Measurements from ENCODE around the gene RNF207. TPM values are rescaled to one million over a fixed set of nuclear protein-coding genes. Genes with fewer than 3 reads are reported as not detected.

The RNF207 gene
- total and polyA plus RNA-seq, 10 of the 15 experiments (the other 5 are each of a cell fraction or from before 2014, with no cell fraction given): 1.7 to 36.4 (median 13.1) TPM

DNA sequence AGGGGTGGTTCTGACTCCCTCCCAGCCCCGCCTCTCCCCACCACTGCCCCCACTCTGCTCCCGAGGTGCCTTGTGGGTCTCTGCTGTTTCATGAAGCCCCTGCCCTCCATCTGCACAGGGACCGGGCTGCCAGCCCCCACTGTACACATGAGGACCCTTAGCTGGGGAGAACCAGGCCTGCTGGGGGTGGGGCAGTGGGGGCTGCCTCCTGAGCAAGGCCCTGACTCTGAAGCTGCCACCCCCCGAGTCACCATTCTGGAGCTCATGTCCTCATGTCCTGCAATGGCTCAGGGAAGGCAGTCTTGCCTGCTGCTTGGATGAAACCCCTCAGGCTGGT lies 46.4 kb downstream of the RNF207 start:
- H3K9ac ChIP-seq (ENCODE audit: control insufficient read depth, insufficient read depth, low read length): no peak overlapping the region
- WGBS (ENCODE audit: insufficient coverage, insufficient replicate concordance, low lambda C conversion rate, missing lambda C conversion rate): 8% methylated on average over 4 of the region's 4 CpGs
- H3K27me3 ChIP-seq (replicated peaks in 1 of 2; ENCODE audit: control insufficient read depth in 2 of 2, insufficient read depth in 2 of 2, low read length in 1 of 2): peaks cover 0 to 7% of the 10 kb centered on the region in 2 experiments; a peak in 3 of 4 replicates
- no peaks in the 10 kb centered on the region for H3K36me3 ChIP-seq (ENCODE audit: control insufficient read depth in 2 of 2, insufficient read depth in 2 of 2, low read length in 1 of 2)
- ChIA-PET POLR2A (no interaction called here), CTCF (interaction anchor here (0.6 to 0.9 kb wide), 2 partner anchors 106 to 543 kb away, joined by 4 read pairs; no protein-coding TSS in a partner anchor), RAD21 (ENCODE audit: unreplicated experiment) (interaction anchor here (0.6 kb wide), 1 partner anchor 22 kb away, joined by 4 read pairs; no protein-coding TSS in a partner anchor), SMC1A (ENCODE audit: uncharacterized antibody, unreplicated experiment) (no interaction called here)
- no peak overlapping the region for H3K4me3 ChIP-seq
- FAIRE-seq (no peak), ATAC-seq (no peak), DNase-seq (ENCODE audit: low read depth, low spot score) (no peak)
- H3K4me2 ChIP-seq (ENCODE audit: control insufficient read depth, insufficient read depth): no peak overlapping the region
- no peak overlapping the region for H2AFZ ChIP-seq (ENCODE audit: control insufficient read depth, low read depth, low read length)
- intact Hi-C loops (cut with micrococcal nuclease; ENCODE audit: unreplicated experiment) (no loop called here), in situ Hi-C loops (cut with MboI) (loop anchor here (5.0 kb wide), 1 partner anchor 150 kb away; no protein-coding TSS in a partner anchor)
- TF ChIP-seq CHD1 (IDR thresholded peaks at IDR 0.05; ENCODE audit: low read depth, low read length) (no peak), TARDBP (IDR thresholded peaks at IDR 0.05; ENCODE audit: borderline replicate concordance) (no peak), SMAD1 (IDR thresholded peaks at IDR 0.05; ENCODE audit: low read depth, partially characterized antibody) (no peak), SRF (IDR thresholded peaks at IDR 0.05; ENCODE audit: low read depth in 2 of 2, low read length in 2 of 2) (no peak), SUZ12 (IDR thresholded peaks at IDR 0.05; ENCODE audit: unreplicated experiment) (no peak)
- TF ChIP-seq, protein P1, sequence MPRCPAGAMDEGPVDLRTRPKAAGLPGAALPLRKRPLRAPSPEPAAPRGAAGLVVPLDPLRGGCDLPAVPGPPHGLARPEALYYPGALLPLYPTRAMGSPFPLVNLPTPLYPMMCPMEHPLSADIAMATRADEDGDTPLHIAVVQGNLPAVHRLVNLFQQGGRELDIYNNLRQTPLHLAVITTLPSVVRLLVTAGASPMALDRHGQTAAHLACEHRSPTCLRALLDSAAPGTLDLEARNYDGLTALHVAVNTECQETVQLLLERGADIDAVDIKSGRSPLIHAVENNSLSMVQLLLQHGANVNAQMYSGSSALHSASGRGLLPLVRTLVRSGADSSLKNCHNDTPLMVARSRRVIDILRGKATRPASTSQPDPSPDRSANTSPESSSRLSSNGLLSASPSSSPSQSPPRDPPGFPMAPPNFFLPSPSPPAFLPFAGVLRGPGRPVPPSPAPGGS (IDR thresholded peaks at IDR 0.05; ENCODE audit: borderline replicate concordance, insufficient read depth, low read depth, low read length, poor library complexity, severe bottlenecking): no peak
- H3K9me3 ChIP-seq (replicated peaks; ENCODE audit: control insufficient read depth, insufficient read depth, low read length): no peaks in the 10 kb centered on the region
- H4K20me1 ChIP-seq (ENCODE audit: control insufficient read depth, insufficient read depth): no peaks in the 10 kb centered on the region
- no peaks in the 10 kb centered on the region for H3K4me1 ChIP-seq (ENCODE audit: control insufficient read depth, insufficient read depth, low read length)
- H3K27ac ChIP-seq (ENCODE audit: control insufficient read depth, insufficient read depth): no peak overlapping the region
- H3K79me2 ChIP-seq (ENCODE audit: control insufficient read depth, insufficient read depth, low read length): no peaks in the 10 kb centered on the region
- no TSS peak for BruUV-seq (replicated peaks)

DNA sequence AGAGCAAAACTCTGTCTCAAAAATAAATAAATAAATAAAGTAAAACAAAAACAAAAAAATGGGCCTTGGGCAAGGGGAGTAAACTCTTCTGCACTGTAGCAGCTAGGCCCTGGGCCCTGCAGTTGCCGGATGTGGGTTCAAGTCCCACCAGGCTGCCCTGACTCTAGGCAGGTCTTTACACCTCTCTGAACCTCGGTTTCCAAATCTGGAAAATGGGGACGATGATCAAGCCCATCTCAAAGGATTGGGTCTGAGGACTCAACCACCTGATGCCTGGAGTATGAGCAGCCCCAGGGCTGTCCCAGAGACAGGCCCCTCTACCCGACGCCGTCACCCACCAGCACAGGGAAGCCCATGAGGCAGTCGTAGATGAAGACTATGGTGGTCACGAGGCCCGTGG lies 47.5 kb downstream of the RNF207 start:
- 40% methylated on average over 9 of the region's 9 CpGs for WGBS (ENCODE audit: insufficient coverage, insufficient replicate concordance, low lambda C conversion rate, missing lambda C conversion rate)
- intact Hi-C loops (cut with micrococcal nuclease; ENCODE audit: unreplicated experiment) (no loop called here), in situ Hi-C loops (cut with MboI) (loop anchor here (5.0 kb wide), 1 partner anchor 149 kb away; no protein-coding TSS in a partner anchor)
- ChIA-PET POLR2A (no interaction called here), RAD21 (ENCODE audit: unreplicated experiment) (no interaction called here), CTCF (no interaction called here), SMC1A (ENCODE audit: uncharacterized antibody, unreplicated experiment) (no interaction called here)
- FAIRE-seq: no peak
- H3K27ac ChIP-seq (ENCODE audit: control insufficient read depth, insufficient read depth): no peak overlapping the region
- no peaks in the 10 kb centered on the region for H4K20me1 ChIP-seq (ENCODE audit: control insufficient read depth, insufficient read depth)
- no peaks in the 10 kb centered on the region for H3K79me2 ChIP-seq (ENCODE audit: control insufficient read depth, insufficient read depth, low read length)
- no peak overlapping the region for H3K4me2 ChIP-seq (ENCODE audit: control insufficient read depth, insufficient read depth)
- H3K4me1 ChIP-seq (ENCODE audit: control insufficient read depth, insufficient read depth, low read length): no peaks in the 10 kb centered on the region
- H3K36me3 ChIP-seq (ENCODE audit: control insufficient read depth in 2 of 2, insufficient read depth in 2 of 2, low read length in 1 of 2): no peaks in the 10 kb centered on the region
- no peak for ATAC-seq
- no peak overlapping the region for H3K9ac ChIP-seq (ENCODE audit: control insufficient read depth, insufficient read depth, low read length)
- no peak for DNase-seq (ENCODE audit: low read depth, low spot score)
- no peak overlapping the region for H2AFZ ChIP-seq (ENCODE audit: control insufficient read depth, low read depth, low read length)
- no peak overlapping the region for H3K4me3 ChIP-seq
- H3K27me3 ChIP-seq (replicated peaks in 1 of 2; ENCODE audit: control insufficient read depth in 2 of 2, insufficient read depth in 2 of 2, low read length in 1 of 2): peaks cover 0 to 7% of the 10 kb centered on the region in 2 experiments; a peak in 3 of 4 replicates
- H3K9me3 ChIP-seq (replicated peaks; ENCODE audit: control insufficient read depth, insufficient read depth, low read length): no peaks in the 10 kb centered on the region
- no TSS peak for BruUV-seq (replicated peaks)
- TF ChIP-seq, protein P2, sequence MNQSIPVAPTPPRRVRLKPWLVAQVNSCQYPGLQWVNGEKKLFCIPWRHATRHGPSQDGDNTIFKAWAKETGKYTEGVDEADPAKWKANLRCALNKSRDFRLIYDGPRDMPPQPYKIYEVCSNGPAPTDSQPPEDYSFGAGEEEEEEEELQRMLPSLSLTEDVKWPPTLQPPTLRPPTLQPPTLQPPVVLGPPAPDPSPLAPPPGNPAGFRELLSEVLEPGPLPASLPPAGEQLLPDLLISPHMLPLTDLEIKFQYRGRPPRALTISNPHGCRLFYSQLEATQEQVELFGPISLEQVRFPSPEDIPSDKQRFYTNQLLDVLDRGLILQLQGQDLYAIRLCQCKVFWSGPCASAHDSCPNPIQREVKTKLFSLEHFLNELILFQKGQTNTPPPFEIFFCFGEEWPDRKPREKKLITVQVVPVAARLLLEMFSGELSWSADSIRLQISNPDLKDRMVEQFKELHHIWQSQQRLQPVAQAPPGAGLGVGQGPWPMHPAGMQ (IDR thresholded peaks at IDR 0.05; ENCODE audit: borderline replicate concordance): no peak
- TF ChIP-seq SUPT20H (IDR thresholded peaks at IDR 0.05; ENCODE audit: borderline replicate concordance, control insufficient read depth, low read depth, low read length) (no peak), HDAC6 (IDR thresholded peaks at IDR 0.05; ENCODE audit: unreplicated experiment) (no peak), ZBED1 (IDR thresholded peaks at IDR 0.05; ENCODE audit: borderline replicate concordance) (no peak), ETV6 (conservative IDR thresholded peaks at IDR 0.05 in 1 of 2, IDR thresholded peaks at IDR 0.05 in 1 of 2; ENCODE audit: borderline replicate concordance in 1 of 2, low read depth in 1 of 2) (no peak), CHD2 (IDR thresholded peaks at IDR 0.05; ENCODE audit: borderline replicate concordance, low read depth, low read length) (no peak)
- TF ChIP-seq, protein P3, sequence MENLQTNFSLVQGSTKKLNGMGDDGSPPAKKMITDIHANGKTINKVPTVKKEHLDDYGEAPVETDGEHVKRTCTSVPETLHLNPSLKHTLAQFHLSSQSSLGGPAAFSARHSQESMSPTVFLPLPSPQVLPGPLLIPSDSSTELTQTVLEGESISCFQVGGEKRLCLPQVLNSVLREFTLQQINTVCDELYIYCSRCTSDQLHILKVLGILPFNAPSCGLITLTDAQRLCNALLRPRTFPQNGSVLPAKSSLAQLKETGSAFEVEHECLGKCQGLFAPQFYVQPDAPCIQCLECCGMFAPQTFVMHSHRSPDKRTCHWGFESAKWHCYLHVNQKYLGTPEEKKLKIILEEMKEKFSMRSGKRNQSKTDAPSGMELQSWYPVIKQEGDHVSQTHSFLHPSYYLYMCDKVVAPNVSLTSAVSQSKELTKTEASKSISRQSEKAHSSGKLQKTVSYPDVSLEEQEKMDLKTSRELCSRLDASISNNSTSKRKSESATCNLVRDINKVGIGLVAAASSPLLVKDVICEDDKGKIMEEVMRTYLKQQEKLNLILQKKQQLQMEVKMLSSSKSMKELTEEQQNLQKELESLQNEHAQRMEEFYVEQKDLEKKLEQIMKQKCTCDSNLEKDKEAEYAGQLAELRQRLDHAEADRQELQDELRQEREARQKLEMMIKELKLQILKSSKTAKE (IDR thresholded peaks at IDR 0.05; ENCODE audit: low read depth, poor library complexity, severe bottlenecking): no peak

Measured in GM12878 (cell line).